ENCODE data around the gene RALA.
A peak's percentile ranks its signal among the peaks of the same experiment; 100 is the strongest.

Gene RALA

DNA sequence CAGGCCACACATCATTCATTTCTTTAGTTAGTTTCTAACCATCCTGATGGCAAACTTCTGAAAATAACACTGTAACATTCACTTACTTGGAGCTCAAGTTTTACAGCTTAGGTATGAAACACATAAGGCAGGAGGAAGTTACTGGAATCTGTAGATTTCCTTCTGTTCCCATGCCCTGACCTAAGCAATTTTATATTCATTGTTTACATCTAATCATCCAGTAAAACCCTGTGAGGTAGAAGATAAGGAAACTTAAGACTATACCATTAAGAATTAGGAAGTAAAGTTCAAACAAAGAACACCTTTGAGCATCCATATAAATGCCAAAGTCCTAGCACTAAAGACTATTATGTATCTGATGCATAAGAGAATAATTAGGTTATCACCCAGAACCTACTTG, 19.5 kb downstream of the RALA start:
- H3K4me3 ChIP-seq (ENCODE audit: low read depth, low read length): no peak overlapping the region
- DNase-seq (ENCODE audit: low read depth): no peak
- TF ChIP-seq, protein P1, sequence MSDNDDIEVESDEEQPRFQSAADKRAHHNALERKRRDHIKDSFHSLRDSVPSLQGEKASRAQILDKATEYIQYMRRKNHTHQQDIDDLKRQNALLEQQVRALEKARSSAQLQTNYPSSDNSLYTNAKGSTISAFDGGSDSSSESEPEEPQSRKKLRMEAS (IDR thresholded peaks at IDR 0.05; ENCODE audit: low read depth, low read length): no peak
- TF ChIP-seq POLR2A (IDR thresholded peaks at IDR 0.05; ENCODE audit: extremely low read depth, insufficient read length) (no peak), MYC (IDR thresholded peaks at IDR 0.05; ENCODE audit: low read depth, low read length) (no peak)
- TF ChIP-seq, protein P2, sequence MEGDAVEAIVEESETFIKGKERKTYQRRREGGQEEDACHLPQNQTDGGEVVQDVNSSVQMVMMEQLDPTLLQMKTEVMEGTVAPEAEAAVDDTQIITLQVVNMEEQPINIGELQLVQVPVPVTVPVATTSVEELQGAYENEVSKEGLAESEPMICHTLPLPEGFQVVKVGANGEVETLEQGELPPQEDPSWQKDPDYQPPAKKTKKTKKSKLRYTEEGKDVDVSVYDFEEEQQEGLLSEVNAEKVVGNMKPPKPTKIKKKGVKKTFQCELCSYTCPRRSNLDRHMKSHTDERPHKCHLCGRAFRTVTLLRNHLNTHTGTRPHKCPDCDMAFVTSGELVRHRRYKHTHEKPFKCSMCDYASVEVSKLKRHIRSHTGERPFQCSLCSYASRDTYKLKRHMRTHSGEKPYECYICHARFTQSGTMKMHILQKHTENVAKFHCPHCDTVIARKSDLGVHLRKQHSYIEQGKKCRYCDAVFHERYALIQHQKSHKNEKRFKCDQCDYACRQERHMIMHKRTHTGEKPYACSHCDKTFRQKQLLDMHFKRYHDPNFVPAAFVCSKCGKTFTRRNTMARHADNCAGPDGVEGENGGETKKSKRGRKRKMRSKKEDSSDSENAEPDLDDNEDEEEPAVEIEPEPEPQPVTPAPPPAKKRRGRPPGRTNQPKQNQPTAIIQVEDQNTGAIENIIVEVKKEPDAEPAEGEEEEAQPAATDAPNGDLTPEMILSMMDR (IDR thresholded peaks at IDR 0.05; ENCODE audit: low read depth, low read length): no peak

DNA sequence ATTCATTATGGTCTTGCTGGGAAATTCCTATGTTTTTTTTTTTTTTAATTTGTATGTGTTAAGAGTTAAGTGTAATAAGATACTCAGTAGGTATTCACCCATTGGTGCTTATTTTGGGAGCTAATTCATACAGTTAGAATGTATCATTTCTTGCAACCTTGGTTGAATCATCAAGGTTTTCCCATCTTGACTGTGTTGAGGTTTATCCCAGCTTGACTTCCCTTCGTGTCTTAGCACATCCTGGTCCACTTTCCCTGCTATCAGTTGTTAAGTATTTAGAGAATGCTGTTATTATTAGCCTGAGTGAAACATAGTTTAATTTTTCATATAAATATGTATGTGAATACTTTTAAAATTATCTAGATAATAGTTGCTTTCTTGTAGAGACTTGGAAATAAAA, 20.8 kb downstream of the RALA start:
- TF ChIP-seq MYC (IDR thresholded peaks at IDR 0.05; ENCODE audit: low read depth, low read length) (no peak), POLR2A (IDR thresholded peaks at IDR 0.05; ENCODE audit: extremely low read depth, insufficient read length) (no peak)
- TF ChIP-seq, protein P1 (IDR thresholded peaks at IDR 0.05; ENCODE audit: low read depth, low read length): no peak
- TF ChIP-seq, protein P2 (IDR thresholded peaks at IDR 0.05; ENCODE audit: low read depth, low read length): no peak
- no peak for DNase-seq (ENCODE audit: low read depth)
- no peak overlapping the region for H3K4me3 ChIP-seq (ENCODE audit: low read depth, low read length)

DNA sequence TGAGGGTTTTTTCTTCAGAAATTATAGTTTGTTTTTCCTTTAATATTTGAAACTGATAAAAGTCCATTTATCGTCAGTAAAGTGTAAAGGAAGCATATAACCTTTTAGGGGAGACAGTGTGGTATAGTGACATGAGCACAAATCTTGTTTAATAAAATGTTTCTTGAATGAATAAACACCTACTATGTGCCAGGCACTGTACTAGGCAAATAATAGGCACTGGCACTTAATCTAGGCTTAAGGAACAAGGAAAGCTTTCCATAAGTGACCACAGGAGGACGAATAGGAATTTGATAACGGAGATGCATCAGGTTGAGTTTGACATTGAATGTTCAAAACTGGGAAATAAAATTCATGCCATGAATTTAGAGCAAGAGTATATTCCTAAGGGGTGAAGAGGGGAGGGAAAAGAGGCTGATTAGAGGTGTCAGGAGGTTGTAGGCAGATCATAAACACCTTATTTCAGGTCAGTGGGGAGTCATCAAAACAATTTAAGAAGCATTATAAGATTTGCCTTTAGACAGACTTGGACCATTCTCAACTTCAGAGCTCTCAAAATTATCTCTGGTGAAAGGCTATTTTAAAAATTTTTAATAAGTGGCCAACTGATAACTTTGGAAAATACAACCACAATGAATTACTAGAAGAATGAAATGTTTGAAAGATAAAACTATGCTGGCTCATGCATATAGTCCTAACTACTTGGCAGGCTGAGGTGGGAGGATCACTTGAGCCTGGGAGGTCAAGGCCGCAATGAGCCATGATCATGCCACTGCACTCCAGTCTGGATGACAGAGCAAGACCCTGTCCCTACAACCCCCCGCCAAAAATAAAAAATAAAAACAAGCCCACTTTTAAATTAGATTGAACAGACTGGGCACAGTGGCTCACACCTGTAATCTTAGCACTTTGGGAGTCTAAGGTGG, 22.4 kb downstream of the RALA start:
- DNase-seq (ENCODE audit: low read depth): no peak
- TF ChIP-seq, protein P1 (IDR thresholded peaks at IDR 0.05; ENCODE audit: low read depth, low read length): no peak
- TF ChIP-seq, protein P2 (IDR thresholded peaks at IDR 0.05; ENCODE audit: low read depth, low read length): no peak
- TF ChIP-seq MYC (IDR thresholded peaks at IDR 0.05; ENCODE audit: low read depth, low read length) (no peak), POLR2A (IDR thresholded peaks at IDR 0.05; ENCODE audit: extremely low read depth, insufficient read length) (no peak)

DNA sequence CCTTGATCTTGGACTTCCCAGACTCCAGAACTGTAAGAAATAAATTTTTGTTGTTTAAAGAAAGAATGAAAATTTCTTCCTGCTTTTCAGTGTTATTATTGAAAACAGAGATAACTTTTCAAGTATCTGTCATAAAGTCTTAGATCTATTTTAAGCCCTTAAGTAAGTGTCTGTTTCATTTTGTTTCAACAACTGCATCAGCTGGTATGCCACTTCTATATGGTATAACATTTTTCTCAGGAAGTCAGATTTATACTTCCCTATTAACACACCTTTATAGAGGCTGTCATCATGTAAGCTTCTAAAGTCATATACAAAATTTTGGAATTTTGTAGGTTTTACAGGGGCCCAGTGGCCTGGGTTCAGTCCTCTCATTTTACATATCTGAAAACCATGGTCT, 24.4 kb downstream of the RALA start:
- DNase-seq (ENCODE audit: low read depth): no peak
- TF ChIP-seq POLR2A (IDR thresholded peaks at IDR 0.05; ENCODE audit: extremely low read depth, insufficient read length): no peak
- TF ChIP-seq, protein P1 (IDR thresholded peaks at IDR 0.05; ENCODE audit: low read depth, low read length): no peak
- no peak for TF ChIP-seq MYC (IDR thresholded peaks at IDR 0.05; ENCODE audit: low read depth, low read length)
- TF ChIP-seq, protein P2 (IDR thresholded peaks at IDR 0.05; ENCODE audit: low read depth, low read length): no peak
- no peak overlapping the region for H3K4me3 ChIP-seq (ENCODE audit: low read depth, low read length)

More for the DNA sequence above, 22.4 kb downstream of the RALA start:
- H3K4me3 ChIP-seq (ENCODE audit: low read depth, low read length): no peak overlapping the region

DNA sequence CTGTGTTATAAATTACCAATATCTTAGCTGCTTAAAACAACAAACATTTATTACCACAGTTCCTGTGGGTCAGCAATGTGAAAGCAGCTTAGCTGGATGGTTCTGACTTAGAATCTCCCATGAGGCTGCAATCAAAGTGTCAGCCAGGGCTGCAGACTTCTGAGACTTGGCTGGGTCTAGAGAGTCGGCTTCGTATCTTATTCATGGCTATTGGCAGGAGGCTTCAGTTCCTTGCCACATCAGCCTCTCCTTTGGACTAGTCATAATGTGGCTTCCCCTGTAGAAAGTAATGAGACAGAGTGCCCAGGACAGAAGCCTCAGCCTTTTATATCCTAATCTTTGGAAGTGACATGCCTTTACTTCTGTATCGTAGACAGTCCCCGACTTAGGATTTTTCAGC, 27.3 kb downstream of the RALA start:
- no peak overlapping the region for H3K4me3 ChIP-seq (ENCODE audit: low read depth, low read length)
- TF ChIP-seq POLR2A (IDR thresholded peaks at IDR 0.05; ENCODE audit: extremely low read depth, insufficient read length): no peak
- TF ChIP-seq, protein P2 (IDR thresholded peaks at IDR 0.05; ENCODE audit: low read depth, low read length): no peak
- TF ChIP-seq, protein P1 (IDR thresholded peaks at IDR 0.05; ENCODE audit: low read depth, low read length): no peak
- TF ChIP-seq MYC (IDR thresholded peaks at IDR 0.05; ENCODE audit: low read depth, low read length): no peak
- DNase-seq (ENCODE audit: low read depth): peak; percentile 9

Data from NB4 (cell line).